IMR-90 (cell line): ENCODE data around the gene SLC9A7.

ENCODE experiments used
- CEBPB ChIP-seq: IDR thresholded peaks from 2 replicates; pipeline ENCODE4 v1.6.1; 2012; ENCODE audit warnings: low read depth, low read length, improper control_type of control experiment
- MAFK ChIP-seq: IDR thresholded peaks from 2 replicates; pipeline ENCODE4 v1.6.1; 2012; ENCODE audit warnings: low read depth, low read length, improper control_type of control experiment
- MXI1 ChIP-seq: IDR thresholded peaks from 2 replicates; pipeline ENCODE4 v1.6.1; 2012; ENCODE audit warnings: low read depth, mild to moderate bottlenecking, low read length, moderate library complexity, borderline replicate concordance
- POLR2A ChIP-seq: IDR thresholded peaks from 2 replicates; pipeline ENCODE4 v1.6.1; 2012; ENCODE audit warnings: mild to moderate bottlenecking, low read depth, low read length
- RAD21 ChIP-seq: IDR thresholded peaks from 2 replicates; pipeline ENCODE4 v1.6.1; 2012; ENCODE audit warnings: low read length, improper control_type of control experiment
- RFX5 ChIP-seq: IDR thresholded peaks from 2 replicates; pipeline ENCODE4 v1.8.0; 2012; ENCODE audit warnings: low read depth, mild to moderate bottlenecking, low read length, moderate library complexity
- TF ChIP-seq, protein P1 (sequence below): conservative IDR thresholded peaks from 2 replicates; pipeline ENCODE4 v1.5.1; 2012; ENCODE audit warnings: mild to moderate bottlenecking, low read depth, low read length, improper control_type of control experiment
- TF ChIP-seq, protein P2 (sequence below): fragments of 150-350 bp; IDR thresholded peaks from 2 replicates; pipeline ENCODE4 v1.6.1; 2017; ENCODE audit warnings: mild to moderate bottlenecking, antibody characterized with exemption, low read length, low read depth

DNA sequence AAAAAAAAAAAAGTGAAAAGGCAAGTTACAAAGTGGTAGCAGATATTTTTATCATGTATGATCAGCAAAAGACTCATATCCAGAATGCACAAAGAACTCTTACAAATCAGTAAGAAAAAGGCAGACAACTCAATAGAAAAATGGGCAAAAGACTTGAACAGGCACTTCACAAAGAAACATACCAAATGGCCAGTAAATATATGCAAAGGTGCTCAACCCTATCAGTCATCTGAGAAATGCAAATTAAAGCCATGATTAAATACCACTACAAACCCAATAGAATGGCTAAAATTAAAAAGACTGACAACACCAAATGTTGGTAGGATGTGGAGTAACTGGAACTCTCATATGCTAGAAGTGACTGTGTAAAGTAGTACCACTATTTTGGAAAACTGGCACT is 140.0 kb downstream of the SLC9A7 start:
- TF ChIP-seq MAFK = no peak
- TF ChIP-seq, protein P1, sequence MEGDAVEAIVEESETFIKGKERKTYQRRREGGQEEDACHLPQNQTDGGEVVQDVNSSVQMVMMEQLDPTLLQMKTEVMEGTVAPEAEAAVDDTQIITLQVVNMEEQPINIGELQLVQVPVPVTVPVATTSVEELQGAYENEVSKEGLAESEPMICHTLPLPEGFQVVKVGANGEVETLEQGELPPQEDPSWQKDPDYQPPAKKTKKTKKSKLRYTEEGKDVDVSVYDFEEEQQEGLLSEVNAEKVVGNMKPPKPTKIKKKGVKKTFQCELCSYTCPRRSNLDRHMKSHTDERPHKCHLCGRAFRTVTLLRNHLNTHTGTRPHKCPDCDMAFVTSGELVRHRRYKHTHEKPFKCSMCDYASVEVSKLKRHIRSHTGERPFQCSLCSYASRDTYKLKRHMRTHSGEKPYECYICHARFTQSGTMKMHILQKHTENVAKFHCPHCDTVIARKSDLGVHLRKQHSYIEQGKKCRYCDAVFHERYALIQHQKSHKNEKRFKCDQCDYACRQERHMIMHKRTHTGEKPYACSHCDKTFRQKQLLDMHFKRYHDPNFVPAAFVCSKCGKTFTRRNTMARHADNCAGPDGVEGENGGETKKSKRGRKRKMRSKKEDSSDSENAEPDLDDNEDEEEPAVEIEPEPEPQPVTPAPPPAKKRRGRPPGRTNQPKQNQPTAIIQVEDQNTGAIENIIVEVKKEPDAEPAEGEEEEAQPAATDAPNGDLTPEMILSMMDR = no peak
- TF ChIP-seq MXI1 = no peak
- no peak for TF ChIP-seq CEBPB
- TF ChIP-seq, protein P2, sequence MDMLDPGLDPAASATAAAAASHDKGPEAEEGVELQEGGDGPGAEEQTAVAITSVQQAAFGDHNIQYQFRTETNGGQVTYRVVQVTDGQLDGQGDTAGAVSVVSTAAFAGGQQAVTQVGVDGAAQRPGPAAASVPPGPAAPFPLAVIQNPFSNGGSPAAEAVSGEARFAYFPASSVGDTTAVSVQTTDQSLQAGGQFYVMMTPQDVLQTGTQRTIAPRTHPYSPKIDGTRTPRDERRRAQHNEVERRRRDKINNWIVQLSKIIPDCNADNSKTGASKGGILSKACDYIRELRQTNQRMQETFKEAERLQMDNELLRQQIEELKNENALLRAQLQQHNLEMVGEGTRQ = no peak
- no peak for TF ChIP-seq RAD21
- TF ChIP-seq POLR2A = no peak
- TF ChIP-seq RFX5 = no peak
